Keratinocyte (primary cell): Measurements from ENCODE around the gene TM2D1. TPM values are rescaled to one million over a fixed set of nuclear protein-coding genes. Genes with fewer than 3 reads are reported as not detected.

Source experiments
- DNase-seq: peaks from one replicate; pipeline ENCODE4 v3.0.0-alpha.2; 2011; ENCODE audit warnings: low read depth, missing footprints, low spot score
- FAIRE-seq: peaks from 2 replicates; lab custom pipeline; 2011; peaks lifted over from hg19 to GRCh38; lab: Jason Lieb, UNC
- H2AFZ ChIP-seq: 2 replicates; pipeline ENCODE4 v1.6.0; 2012; ENCODE audit warnings: low read length, control low read depth, inconsistent platforms; ENCODE audit not compliant: control insufficient read depth
- H3K27ac ChIP-seq: 2 replicates; pipeline ENCODE4 v1.5.1; 2011; ENCODE audit warnings: low read length; ENCODE audit not compliant: control insufficient read depth, insufficient read depth
- H3K27me3 ChIP-seq: 3 replicates; pipeline ENCODE4 v1.6.0; 2011; ENCODE audit warnings: low read length; ENCODE audit not compliant: control insufficient read depth, insufficient read depth; ENCODE audit errors: extremely low read depth
- H3K36me3 ChIP-seq, 2 experiments: 2 replicates in 1 of 2; 3 replicates in 1 of 2; pipeline ENCODE4 v1.5.1; 2011; ENCODE audit warnings: low read length in 2 of 2, mild to moderate bottlenecking in 1 of 2; ENCODE audit not compliant: control insufficient read depth in 2 of 2, insufficient read depth in 2 of 2; ENCODE audit errors: extremely low read depth in 1 of 2
- H3K4me1 ChIP-seq: 3 replicates; pipeline ENCODE4 v1.5.1; 2011; ENCODE audit warnings: low read length; ENCODE audit not compliant: control insufficient read depth, insufficient read depth; ENCODE audit errors: extremely low read depth
- H3K4me2 ChIP-seq: 3 replicates; pipeline ENCODE4 v1.6.0; 2011; ENCODE audit warnings: low read depth, low read length; ENCODE audit not compliant: control insufficient read depth, insufficient read depth; ENCODE audit errors: extremely low read depth
- H3K4me3 ChIP-seq, 3 experiments: fragments of 200-600 bp in 1 of 3; sonication (generic) in 1 of 3; 2 replicates in 2 of 3; 3 replicates in 1 of 3; pipeline ENCODE4 v1.5.1; 2011 to 2016; ENCODE audit warnings: low read length in 3 of 3, mild to moderate bottlenecking in 3 of 3, control low read depth in 2 of 3, inconsistent platforms in 1 of 3, low read depth in 1 of 3, mixed read lengths in 1 of 3, mixed run types in 1 of 3, moderate library complexity in 1 of 3; ENCODE audit not compliant: control insufficient read depth in 2 of 3, insufficient read depth in 2 of 3; ENCODE audit errors: extremely low read depth in 1 of 3
- H3K79me2 ChIP-seq: 2 replicates; pipeline ENCODE4 v1.6.0; 2012; ENCODE audit warnings: low read length; ENCODE audit not compliant: control insufficient read depth, insufficient read depth
- H3K9ac ChIP-seq: 3 replicates; pipeline ENCODE4 v1.6.0; 2011; ENCODE audit warnings: low read length; ENCODE audit not compliant: control insufficient read depth, insufficient read depth; ENCODE audit errors: extremely low read depth
- H3K9me1 ChIP-seq: 3 replicates; pipeline ENCODE4 v1.6.0; 2011; ENCODE audit warnings: low read length; ENCODE audit not compliant: control insufficient read depth, insufficient read depth; ENCODE audit errors: extremely low read depth
- H3K9me3 ChIP-seq: 2 replicates; pipeline ENCODE4 v1.5.1; 2012; ENCODE audit warnings: low read depth, low read length; ENCODE audit not compliant: control insufficient read depth
- H4K20me1 ChIP-seq: 3 replicates; pipeline ENCODE4 v1.6.0; 2011; ENCODE audit warnings: low read length; ENCODE audit not compliant: control insufficient read depth, insufficient read depth; ENCODE audit errors: extremely low read depth
- EZH2 ChIP-seq: IDR thresholded peaks from one replicate; pipeline ENCODE4 v1.6.1; 2012; ENCODE audit warnings: inconsistent platforms, mild to moderate bottlenecking, low read length, moderate library complexity
- dilution Hi-C: fragments of 300-500 bp; cut with MboI; formaldehyde crosslinking; loops from one replicate; pipeline ENCODE4 v1.7.0; 2020; ENCODE audit warnings: low sequenced_read_pairs; ENCODE audit not compliant: extremely low pct_ligation_motif_present
- polyA plus RNA-seq, 5 experiments: library from polyadenylated mRNA; depleted of rRNA in 3 of 5; stranded (reverse) in 3 of 5; stranded (forward) in 1 of 5; unstranded in 1 of 5; fragments of >200 nt; gene quantifications; 1 replicate in 1 of 5; 2 replicates in 3 of 5; 3 replicates in 1 of 5; pipeline versions ENCODE4 v1.2.1 to v1.2.3, GENCODE V29; 2011 to 2012; ENCODE audit warnings: missing spikeins in 2 of 5, low read depth in 1 of 5, low replicate concordance in 1 of 5
- TF ChIP-seq, protein P1 (sequence below), 3 experiments: IDR thresholded peaks in 1 of 3; conservative IDR thresholded peaks in 1 of 3; optimal IDR thresholded peaks in 1 of 3; 2 replicates in 2 of 3; 3 replicates in 1 of 3; pipeline versions ENCODE3 to v1.5.1; 2011; ENCODE audit warnings: low read length in 3 of 3, mild to moderate bottlenecking in 3 of 3, moderate library complexity in 2 of 3, control low read depth in 1 of 3, inconsistent platforms in 1 of 3; ENCODE audit not compliant: insufficient read depth in 2 of 3; ENCODE audit errors: extremely low read depth in 1 of 3

The TM2D1 gene
- polyA plus RNA-seq, 1 donor (not counting 4 experiments of a cell fraction or from before 2014, with no cell fraction given) = 70.2 TPM

DNA sequence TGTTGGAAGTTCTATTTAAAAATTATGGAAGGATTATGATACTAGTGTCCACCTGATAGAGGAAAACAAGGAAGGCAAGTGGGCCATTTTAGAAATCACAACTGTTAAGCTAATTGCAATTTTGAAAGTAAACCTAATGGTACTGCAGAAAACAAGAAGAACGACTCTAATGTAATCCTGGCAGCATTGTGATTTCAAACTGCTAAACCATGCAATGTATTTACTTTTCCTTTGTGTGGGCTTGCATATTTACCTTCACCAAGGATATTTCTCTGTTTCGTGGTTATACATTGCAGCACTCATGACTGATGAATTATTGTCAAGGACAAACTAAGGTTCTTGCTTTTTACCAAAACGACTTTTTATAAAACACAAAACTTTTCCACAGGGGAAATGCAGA is 88.1 kb downstream of the TM2D1 start:
- Histone ChIP-seq H2AFZ (peak overlapping the region; percentile 41), H3K9me1 (no peaks in the 10 kb centered on the region), H3K27ac (no peak overlapping the region), H3K27me3 (no peaks in the 10 kb centered on the region), H3K9ac (no peak overlapping the region), H3K4me2 (no peak overlapping the region), H3K36me3 (no peaks in the 10 kb centered on the region), H3K4me1 (peaks cover 8% of the 10 kb centered on the region), H3K9me3 (no peaks in the 10 kb centered on the region), H3K79me2 (no peaks in the 10 kb centered on the region), H4K20me1 (no peaks in the 10 kb centered on the region), H3K4me3 (no peak overlapping the region)
- DNase-seq (no peak), FAIRE-seq (no peak)
- no peak for TF ChIP-seq EZH2
- TF ChIP-seq, protein P1, sequence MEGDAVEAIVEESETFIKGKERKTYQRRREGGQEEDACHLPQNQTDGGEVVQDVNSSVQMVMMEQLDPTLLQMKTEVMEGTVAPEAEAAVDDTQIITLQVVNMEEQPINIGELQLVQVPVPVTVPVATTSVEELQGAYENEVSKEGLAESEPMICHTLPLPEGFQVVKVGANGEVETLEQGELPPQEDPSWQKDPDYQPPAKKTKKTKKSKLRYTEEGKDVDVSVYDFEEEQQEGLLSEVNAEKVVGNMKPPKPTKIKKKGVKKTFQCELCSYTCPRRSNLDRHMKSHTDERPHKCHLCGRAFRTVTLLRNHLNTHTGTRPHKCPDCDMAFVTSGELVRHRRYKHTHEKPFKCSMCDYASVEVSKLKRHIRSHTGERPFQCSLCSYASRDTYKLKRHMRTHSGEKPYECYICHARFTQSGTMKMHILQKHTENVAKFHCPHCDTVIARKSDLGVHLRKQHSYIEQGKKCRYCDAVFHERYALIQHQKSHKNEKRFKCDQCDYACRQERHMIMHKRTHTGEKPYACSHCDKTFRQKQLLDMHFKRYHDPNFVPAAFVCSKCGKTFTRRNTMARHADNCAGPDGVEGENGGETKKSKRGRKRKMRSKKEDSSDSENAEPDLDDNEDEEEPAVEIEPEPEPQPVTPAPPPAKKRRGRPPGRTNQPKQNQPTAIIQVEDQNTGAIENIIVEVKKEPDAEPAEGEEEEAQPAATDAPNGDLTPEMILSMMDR (optimal IDR thresholded peaks at IDR 0.05 in 1 of 3, IDR thresholded peaks at IDR 0.05 in 1 of 3, conservative IDR thresholded peaks at IDR 0.05 in 1 of 3; ENCODE audit: extremely low read depth in 1 of 3, insufficient read depth in 2 of 3, low read length in 3 of 3) = no peak
- dilution Hi-C loops = no loop called here

- no peak for FAIRE-seq
- TF ChIP-seq, protein P1 (optimal IDR thresholded peaks at IDR 0.05 in 1 of 3, IDR thresholded peaks at IDR 0.05 in 1 of 3, conservative IDR thresholded peaks at IDR 0.05 in 1 of 3; ENCODE audit: extremely low read depth in 1 of 3, insufficient read depth in 2 of 3, low read length in 3 of 3) = no peak
- TF ChIP-seq EZH2 = no peak
- H3K4me3 ChIP-seq = no peak overlapping the region
These were observed 88.6 kb downstream of the TM2D1 start for GRCh38 chr1:61636376-61636775.

More at GRCh38 chr1:61636376-61636775, 88.6 kb downstream of the TM2D1 start:
- Histone ChIP-seq H3K27me3 (no peaks in the 10 kb centered on the region), H3K9ac (no peak overlapping the region), H3K9me1 (no peaks in the 10 kb centered on the region), H3K4me2 (no peak overlapping the region), H3K36me3 (no peaks in the 10 kb centered on the region), H3K79me2 (no peaks in the 10 kb centered on the region), H4K20me1 (no peaks in the 10 kb centered on the region), H2AFZ (no peak overlapping the region), H3K27ac (no peak overlapping the region), H3K4me1 (peaks cover 5% of the 10 kb centered on the region), H3K9me3 (no peaks in the 10 kb centered on the region)
- DNase-seq = no peak
- dilution Hi-C loops = no loop called here
